OCI-LY3 (cell line): ENCODE results near the gene TMEM88.
A peak's percentile ranks its signal among the peaks of the same experiment; 100 is the strongest.
"Not testable (repeated sequence)": the region's sequence is repeated elsewhere in the genome, so short reads cannot be mapped to it uniquely, and the experiment has no call there.

Experiments
- H2AFZ ChIP-seq: fragments of 200-600, 300-600 bp; shearing (Covaris generic); 2 replicates; pipeline ENCODE4 v1.6.0; 2014; ENCODE audit warnings: antibody characterized with exemption, low read depth, low read length
- H3K27ac ChIP-seq: fragments of 200-600, 300-600 bp; sonication (generic); 2 replicates; pipeline ENCODE4 v1.5.1; 2014; ENCODE audit warnings: mild to moderate bottlenecking, low read length, moderate library complexity, mixed read lengths
- H3K27me3 ChIP-seq: fragments of 200-600, 300-600 bp; sonication (generic); 2 replicates; pipeline ENCODE4 v1.6.1; 2014; ENCODE audit warnings: low read depth, low read length, mixed read lengths
- H3K36me3 ChIP-seq: fragments of 200-600, 300-600 bp; sonication (generic); replicated peaks from 2 replicates; pipeline ENCODE3; 2014; ENCODE audit warnings: low read depth, low read length, mixed read lengths
- H3K4me1 ChIP-seq: fragments of 300-600, 200-600 bp; sonication (generic); 2 replicates; pipeline ENCODE4 v1.6.1; 2014; ENCODE audit warnings: low read length, mixed read lengths
- H3K4me2 ChIP-seq: fragments of 200-600, 300-600 bp; sonication (generic); 2 replicates; pipeline ENCODE4 v1.6.1; 2014; ENCODE audit warnings: low read length, mixed read lengths
- H3K4me3 ChIP-seq: fragments of 300-600, 200-600 bp; sonication (generic); 2 replicates; pipeline ENCODE4 v1.5.1; 2014; ENCODE audit warnings: antibody characterized with exemption, mild to moderate bottlenecking, low read length, moderate library complexity
- H3K79me2 ChIP-seq: fragments of 300-600, 200-600 bp; shearing (Covaris generic); 2 replicates; pipeline ENCODE4 v1.6.1; 2014; ENCODE audit warnings: mild to moderate bottlenecking, low read length, mixed read lengths
- H3K9ac ChIP-seq: fragments of 300-600, 200-600 bp; shearing (Covaris generic); 2 replicates; pipeline ENCODE4 v1.6.0; 2014; ENCODE audit warnings: mild to moderate bottlenecking, low read length, moderate library complexity
- H3K9me3 ChIP-seq: fragments of 200-600, 300-600 bp; shearing (Covaris generic); 2 replicates; pipeline ENCODE4 v1.6.1; 2014; ENCODE audit warnings: low read length, mixed read lengths; ENCODE audit not compliant: insufficient read depth
- H4K20me1 ChIP-seq: fragments of 200-600, 300-600 bp; sonication (generic); 2 replicates; pipeline ENCODE4 v1.6.1; 2016; ENCODE audit warnings: low read length, mixed read lengths; ENCODE audit not compliant: insufficient read depth
- CTCF ChIP-seq: fragments of 200-600, 300-600 bp; sonication (generic); IDR thresholded peaks from 2 replicates; pipeline ENCODE4 v1.5.1; 2014; ENCODE audit warnings: antibody characterized with exemption, low read length, low read depth
- EZH2phosphoT487 ChIP-seq: fragments of 200-600 bp; shearing (Covaris generic); IDR thresholded peaks from 2 replicates; pipeline ENCODE4 v1.6.1; 2018; ENCODE audit warnings: antibody characterized with exemption, mixed run types, low read depth

The TMEM88 gene

GRCh38 chr17:7859028-7859427, 4.2 kb downstream of the TMEM88 start:
- H3K4me2 ChIP-seq: peak overlapping the region; percentile 83
- no peak overlapping the region for H2AFZ ChIP-seq
- H3K4me3 ChIP-seq: peak overlapping the region; percentile 90
- no peaks in the 10 kb centered on the region for H3K9me3 ChIP-seq
- no peaks in the 10 kb centered on the region for H3K27me3 ChIP-seq
- H3K27ac ChIP-seq: no peak overlapping the region
- peaks cover 10% of the 10 kb centered on the region; the same call in 1 of the 2 replicates for H3K79me2 ChIP-seq
- H4K20me1 ChIP-seq: no peaks in the 10 kb centered on the region
- H3K36me3 ChIP-seq: peaks cover 5% of the 10 kb centered on the region
- H3K9ac ChIP-seq: peak overlapping the region; percentile 90
- peaks cover 14% of the 10 kb centered on the region for H3K4me1 ChIP-seq
- TF ChIP-seq CTCF (no peak), EZH2phosphoT487 (no peak)

GRCh38 chr17:7862692-7863437, 8.0 kb downstream of the TMEM88 start:
- H3K79me2 ChIP-seq: peaks cover 5% of the 10 kb centered on the region; the same call in 1 of the 2 replicates
- H3K27me3 ChIP-seq: no peaks in the 10 kb centered on the region
- H3K4me3 ChIP-seq: no peak overlapping the region
- no peak overlapping the region for H2AFZ ChIP-seq
- peaks cover 2% of the 10 kb centered on the region for H3K36me3 ChIP-seq
- H3K27ac ChIP-seq: no peak overlapping the region
- no peaks in the 10 kb centered on the region for H4K20me1 ChIP-seq
- H3K9ac ChIP-seq: no peak overlapping the region
- H3K9me3 ChIP-seq: no peaks in the 10 kb centered on the region
- no peak overlapping the region for H3K4me2 ChIP-seq
- TF ChIP-seq EZH2phosphoT487: no peak
- peak; percentile 59 for TF ChIP-seq CTCF
- H3K4me1 ChIP-seq: peaks cover 4% of the 10 kb centered on the region

GRCh38 chr17:7864384-7864783, 9.5 kb downstream of the TMEM88 start:
- H3K36me3 ChIP-seq: not testable (repeated sequence)

GRCh38 chr17:7864995-7865650, 10.3 kb downstream of the TMEM88 start:
- H3K27ac ChIP-seq: no peak overlapping the region
- H4K20me1 ChIP-seq: no peaks in the 10 kb centered on the region
- no peak for TF ChIP-seq CTCF
- TF ChIP-seq EZH2phosphoT487: no peak
- H3K4me1 ChIP-seq: no peaks in the 10 kb centered on the region
- H3K36me3 ChIP-seq: peaks cover 2% of the 10 kb centered on the region
- H3K4me3 ChIP-seq: no peak overlapping the region
- no peaks in the 10 kb centered on the region for H3K79me2 ChIP-seq
- no peak overlapping the region for H3K4me2 ChIP-seq
- no peak overlapping the region for H2AFZ ChIP-seq
- H3K9me3 ChIP-seq: no peaks in the 10 kb centered on the region
- no peak overlapping the region for H3K9ac ChIP-seq
- H3K27me3 ChIP-seq: no peaks in the 10 kb centered on the region

More at GRCh38 chr17:7864384-7864783, 9.5 kb downstream of the TMEM88 start:
- H3K4me3 ChIP-seq, H3K27me3 ChIP-seq, H3K79me2 ChIP-seq, H3K27ac ChIP-seq, H3K4me2 ChIP-seq, H3K9ac ChIP-seq, H3K9me3 ChIP-seq, H2AFZ ChIP-seq, H3K4me1 ChIP-seq, H4K20me1 ChIP-seq: not testable (repeated sequence)
